Pancreas (tissue), 10 donors: ENCODE measurements around the gene CLSTN1. TPM values are rescaled to one million over a fixed set of nuclear protein-coding genes. Genes with fewer than 3 reads are reported as not detected.
A peak's percentile ranks its signal among the peaks of the same experiment; 100 is the strongest.

ENCODE experiments used
- ATAC-seq, 4 donors: fragments of 200-7000 bp; cut with Tn5 transposase; one replicate each; pipeline versions ENCODE4 v1.8.0 to v1.9.1; 2020; ENCODE audit warnings: mild to moderate bottlenecking in 4 of 4, moderate library complexity in 4 of 4
- DNase-seq, 6 donors: peaks; one replicate each; pipeline ENCODE4 v3.0.0-alpha.2; 2020
- FAIRE-seq: peaks from 2 replicates; lab custom pipeline; 2012; peaks lifted over from hg19 to GRCh38; lab: Jason Lieb, UNC
- H3K27ac ChIP-seq, 4 donors: fragments of 200-600 bp; sonication (generic); 1 replicate in 3 of 4; 2 replicates in 1 of 4; pipeline versions ENCODE4 v1.5.0 to v1.8.0; 2020
- H3K27me3 ChIP-seq, 4 donors: fragments of 200-600 bp; one replicate each; pipeline ENCODE4 v1.8.0; 2021
- H3K36me3 ChIP-seq, 3 donors: fragments of 200-600 bp; sonication (generic) in 1 of 3; one replicate each; pipeline versions ENCODE4 v1.5.0 to v1.8.0; 2020 to 2021
- H3K4me1 ChIP-seq, 3 donors: fragments of 200-600 bp; one replicate each; pipeline ENCODE4 v1.8.0; 2021
- H3K4me3 ChIP-seq, 4 donors: fragments of 200-600 bp; sonication (generic) in 2 of 4; one replicate each; pipeline versions ENCODE4 v1.5.0 to v1.8.0; 2020 to 2021
- H3K9me3 ChIP-seq, 4 donors: fragments of 200-600 bp; one replicate each; pipeline ENCODE4 v1.8.0; 2021
- WGBS, 2 donors: extraction: QIAGEN DNeasy Blood & Tissue Kit; methylation state at CpG; one replicate each; pipeline ENCODE4 v1.1.7; 2013; 5-methylcytosine and 5-hydroxymethylcytosine counted together
- intact Hi-C, 3 donors: fragments of 100-400 bp; cut with DNase I; formaldehyde crosslinking; loops; one replicate each; pipeline versions ENCODE4 v1.11.1 to v1.14.2; 2022
- polyA plus RNA-seq, 2 donors: library from polyadenylated mRNA; stranded (reverse); fragments of 200-250 nt; gene quantifications; one replicate each; pipeline ENCODE4 v1.2.3, GENCODE V29; 2013
- total RNA-seq, 6 donors: library from RNA; stranded (reverse); fragmentation: NEBNext Ultra II Directional in 4 of 6; extraction: Animal tissue kit (Norgen Biotek cat#: 25700) in 4 of 6; gene quantifications; one replicate each; pipeline versions ENCODE4 v1.2.1 to v1.2.4, GENCODE V29; 2021 to 2023
- TF ChIP-seq, protein P1 (sequence below), 4 donors: fragments of 200-600 bp; sonication (generic) in 3 of 4; IDR thresholded peaks; one replicate each; pipeline versions ENCODE4 v1.5.0 to v1.8.0; 2021; ENCODE audit warnings: antibody characterized with exemption in 4 of 4
- donor health status: healthy with polysubstance abuse.
- donor health status: DM: no; HTN: no; CAD: no; lungs with moderate emphysema.
- donor health status: DM: no; HTN: no; CAD: no.
- donor health status: control.
- donor health status: control.
- donor health status: Bipolar disorder and iron deficiency.
- donor health status: DM: yes; HTN: yes; CAD: no.
- donor health status: DM: no; HTN: no; CAD: no.
- donor health status: DM: no; HTN: no; CAD: no.
- donor health status: DM: yes; HTN: yes; CAD: no.

CLSTN1 gene
- total and polyA plus RNA-seq, 8 donors, result 44.2 to 73.5 (median 61.8) TPM

DNA sequence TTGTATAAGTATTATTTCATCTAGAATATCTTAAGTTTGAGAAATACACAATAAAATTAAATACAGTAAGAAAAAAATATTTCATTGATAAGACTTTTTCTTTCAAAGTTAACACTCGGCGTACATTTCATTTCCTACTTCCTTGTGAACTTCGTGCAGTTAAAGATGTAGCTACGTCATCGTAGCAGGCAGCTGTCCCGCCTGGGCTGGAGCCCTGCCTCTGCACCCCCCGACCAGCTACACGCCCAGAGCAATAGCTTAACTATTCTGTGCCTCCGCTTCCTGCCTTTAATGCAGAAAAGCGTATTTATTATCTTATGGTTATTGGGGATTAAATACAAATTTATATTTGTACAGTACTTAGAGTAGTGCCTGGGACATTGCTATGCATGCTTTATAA lies 53.5 kb downstream of the CLSTN1 start:
- Histone ChIP-seq H3K4me1 (no peaks in the 10 kb centered on the region), H3K36me3 (peaks cover 0 to 11% (median 10%) of the 10 kb centered on the region in 3 donors), H3K27ac (no peak overlapping the region), H3K9me3 (no peaks in the 10 kb centered on the region), H3K27me3 (no peaks in the 10 kb centered on the region), H3K4me3 (no peak overlapping the region)
- DNase-seq, result no peak
- intact Hi-C loops, result no loop called here
- WGBS, 2 donors, result 69 to 74% methylated on average over 10 of the region's 10 CpGs
- peak in 3 of 4 donors; percentile 53 to 72 (median 60) for ATAC-seq
- FAIRE-seq, result peak; percentile 78
- TF ChIP-seq, protein P1, sequence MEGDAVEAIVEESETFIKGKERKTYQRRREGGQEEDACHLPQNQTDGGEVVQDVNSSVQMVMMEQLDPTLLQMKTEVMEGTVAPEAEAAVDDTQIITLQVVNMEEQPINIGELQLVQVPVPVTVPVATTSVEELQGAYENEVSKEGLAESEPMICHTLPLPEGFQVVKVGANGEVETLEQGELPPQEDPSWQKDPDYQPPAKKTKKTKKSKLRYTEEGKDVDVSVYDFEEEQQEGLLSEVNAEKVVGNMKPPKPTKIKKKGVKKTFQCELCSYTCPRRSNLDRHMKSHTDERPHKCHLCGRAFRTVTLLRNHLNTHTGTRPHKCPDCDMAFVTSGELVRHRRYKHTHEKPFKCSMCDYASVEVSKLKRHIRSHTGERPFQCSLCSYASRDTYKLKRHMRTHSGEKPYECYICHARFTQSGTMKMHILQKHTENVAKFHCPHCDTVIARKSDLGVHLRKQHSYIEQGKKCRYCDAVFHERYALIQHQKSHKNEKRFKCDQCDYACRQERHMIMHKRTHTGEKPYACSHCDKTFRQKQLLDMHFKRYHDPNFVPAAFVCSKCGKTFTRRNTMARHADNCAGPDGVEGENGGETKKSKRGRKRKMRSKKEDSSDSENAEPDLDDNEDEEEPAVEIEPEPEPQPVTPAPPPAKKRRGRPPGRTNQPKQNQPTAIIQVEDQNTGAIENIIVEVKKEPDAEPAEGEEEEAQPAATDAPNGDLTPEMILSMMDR (IDR thresholded peaks at IDR 0.05), result no peak

GRCh38 chr1:9768983-9769382 lies 54.8 kb downstream of the CLSTN1 start:
- DNase-seq, result no peak
- no peaks in the 10 kb centered on the region for H3K27me3 ChIP-seq
- no peak for FAIRE-seq
- H3K4me3 ChIP-seq, result no peak overlapping the region
- H3K27ac ChIP-seq, result no peak overlapping the region
- 85 to 97% methylated on average over 3 of the region's 3 CpGs for WGBS, 2 donors
- TF ChIP-seq, protein P1 (IDR thresholded peaks at IDR 0.05), result no peak
- no peaks in the 10 kb centered on the region for H3K9me3 ChIP-seq
- no peaks in the 10 kb centered on the region for H3K4me1 ChIP-seq
- no peak for ATAC-seq
- intact Hi-C loops, result no loop called here
- H3K36me3 ChIP-seq, result peaks cover 0 to 11% (median 10%) of the 10 kb centered on the region in 3 donors

GRCh38 chr1:9767964-9768668 lies 55.6 kb downstream of the CLSTN1 start:
- Histone ChIP-seq H3K4me3 (no peak overlapping the region), H3K9me3 (no peaks in the 10 kb centered on the region), H3K27me3 (no peaks in the 10 kb centered on the region), H3K27ac (no peak overlapping the region), H3K4me1 (no peaks in the 10 kb centered on the region), H3K36me3 (peaks cover 0 to 11% (median 9%) of the 10 kb centered on the region in 3 donors)
- TF ChIP-seq, protein P1 (IDR thresholded peaks at IDR 0.05), result no peak
- WGBS, 2 donors, result 96% methylated on average over 24 of the region's 24 CpGs
- FAIRE-seq, result no peak
- DNase-seq, result peak in 1 of 6 donors; percentile 28
- ATAC-seq, result no peak
- intact Hi-C loops, result no loop called here

GRCh38 chr1:9766759-9767442 lies 56.9 kb downstream of the CLSTN1 start:
- TF ChIP-seq, protein P1 (IDR thresholded peaks at IDR 0.05), result no peak
- H3K4me3 ChIP-seq, result no peak overlapping the region
- no peak overlapping the region for H3K27ac ChIP-seq
- ATAC-seq (peak in 2 of 4 donors; percentile 29 to 52), FAIRE-seq (no peak), DNase-seq (no peak)
- intact Hi-C loops, result no loop called here
- H3K36me3 ChIP-seq, result no peaks in the 10 kb centered on the region
- no peaks in the 10 kb centered on the region for H3K9me3 ChIP-seq
- H3K27me3 ChIP-seq, result no peaks in the 10 kb centered on the region
- H3K4me1 ChIP-seq, result no peaks in the 10 kb centered on the region
- 95 to 97% methylated on average over 15 of the region's 15 CpGs for WGBS, 2 donors

DNA sequence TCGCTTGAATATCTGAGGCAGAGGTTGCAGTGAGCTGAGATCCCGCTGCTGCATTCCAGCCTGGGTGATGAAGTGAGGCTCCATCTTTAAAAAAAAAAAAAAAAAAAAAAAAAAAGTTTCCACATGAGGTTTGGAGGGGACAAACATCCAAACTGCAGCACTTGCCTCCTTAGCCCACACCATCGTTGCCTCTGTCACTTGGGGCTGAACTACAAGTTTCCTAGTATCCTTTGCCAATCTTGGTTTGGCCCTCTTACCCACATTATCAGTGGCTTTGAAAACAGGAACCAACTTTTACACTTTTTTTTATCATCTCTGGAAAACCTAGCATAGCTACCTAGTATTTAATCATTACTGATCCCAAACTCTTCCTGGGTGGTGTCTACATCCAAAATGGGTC lies 59.2 kb downstream of the CLSTN1 start:
- peaks cover 0 to 3% (median 0%) of the 10 kb centered on the region in 3 donors for H3K4me1 ChIP-seq
- no peaks in the 10 kb centered on the region for H3K27me3 ChIP-seq
- DNase-seq, result no peak
- no peaks in the 10 kb centered on the region for H3K9me3 ChIP-seq
- intact Hi-C loops, result no loop called here
- H3K4me3 ChIP-seq, result no peak overlapping the region
- FAIRE-seq, result no peak
- H3K36me3 ChIP-seq, result no peaks in the 10 kb centered on the region
- ATAC-seq, result no peak
- WGBS, 2 donors, result 75 to 78% methylated on average over 3 of the region's 3 CpGs
- TF ChIP-seq, protein P1 (IDR thresholded peaks at IDR 0.05), result no peak
- no peak overlapping the region for H3K27ac ChIP-seq
